Transverse colon (tissue), 4 donors: ENCODE data around the gene CYP21A2. TPM values are rescaled to one million over a fixed set of nuclear protein-coding genes. Genes with fewer than 3 reads are reported as not detected.

Experiments used
- DNase-seq: peaks from one replicate; pipeline ENCODE4 v3.0.0-alpha.2; 2019
- H3K27ac ChIP-seq, 4 donors: fragments of 200-600 bp; sonication (generic); 2 replicates each; pipeline ENCODE4 v1.5.1; 2016 to 2018; ENCODE audit warnings: inconsistent platforms in 4 of 4
- H3K27me3 ChIP-seq: fragments of 200-600 bp; sonication (generic); 2 replicates; pipeline ENCODE4 v1.5.1; 2017; ENCODE audit warnings: inconsistent platforms
- H3K36me3 ChIP-seq, 4 donors: fragments of 200-600 bp; sonication (generic); 2 replicates each; pipeline ENCODE4 v1.5.1; 2017 to 2019; ENCODE audit warnings: inconsistent platforms in 4 of 4
- H3K4me1 ChIP-seq, 4 donors: fragments of 200-600 bp; sonication (generic); 2 replicates each; pipeline ENCODE4 v1.5.1; 2017 to 2020; ENCODE audit warnings: inconsistent platforms in 4 of 4
- H3K4me3 ChIP-seq, 4 donors: fragments of 200-600 bp; sonication (generic); 1 replicate in 1 of 4; 2 replicates in 3 of 4; pipeline versions ENCODE4 v1.5.1 to v1.6.1; 2017 to 2019; ENCODE audit warnings: inconsistent platforms in 4 of 4
- H3K9me3 ChIP-seq, 2 donors: fragments of 200-600 bp; sonication (generic); 2 replicates each; pipeline ENCODE4 v1.5.1; 2017 to 2019; ENCODE audit warnings: inconsistent platforms in 2 of 2
- EP300 ChIP-seq: sonication (generic); formaldehyde crosslinking; IDR thresholded peaks from one replicate; pipeline ENCODE4 v1.6.1; 2017; ENCODE audit warnings: antibody characterized with exemption, low read depth
- POLR2A ChIP-seq: fragments of 450-650 bp; IDR thresholded peaks from one replicate; pipeline ENCODE4 v1.6.1; 2016; ENCODE audit warnings: antibody characterized with exemption, mild to moderate bottlenecking, moderate library complexity
- POLR2AphosphoS5 ChIP-seq, 3 donors: sonication (generic); formaldehyde crosslinking; IDR thresholded peaks; one replicate each; pipeline ENCODE4 v1.6.1; 2016; ENCODE audit warnings: antibody characterized with exemption in 3 of 3
- WGBS, 2 donors: methylation state at CpG; one replicate each; pipeline ENCODE4 v1.1.5; 2018; ENCODE audit warnings: low coverage in 1 of 2; 5-methylcytosine and 5-hydroxymethylcytosine counted together
- in situ Hi-C, 4 donors: fragments of 200-750 bp; cut with MboI; loops; one replicate each; pipeline versions ENCODE4 v1.15.0 to v1.15.1; 2017; ENCODE audit warnings: low sequenced_read_pairs in 3 of 4, low pct_ligation_motif_present in 1 of 4, low pct_unique_long_range_greater_than_20kb in 1 of 4
- intact Hi-C: fragments of 100-400 bp; cut with DNase I; formaldehyde crosslinking; loops from one replicate; pipeline ENCODE4 v1.15.1; 2023; ENCODE audit warnings: low total_unique reads
- total RNA-seq, 4 donors: library from RNA; depleted of rRNA; stranded (reverse); fragments of >200 nt; gene quantifications; one replicate each; pipeline ENCODE4 v1.1.0, GENCODE V29; 2016
- TF ChIP-seq, protein P1 (sequence below), 5 experiments: fragments of 200-600 bp in 3 of 5; fragments of 450-650 bp in 2 of 5; sonication (generic) in 3 of 5; IDR thresholded peaks; 1 replicate in 2 of 5; 2 replicates in 3 of 5; pipeline ENCODE4 v1.5.1; 2016 to 2017; ENCODE audit warnings: antibody characterized with exemption in 5 of 5, inconsistent platforms in 3 of 5, mild to moderate bottlenecking in 2 of 5, moderate library complexity in 1 of 5

CYP21A2 gene
- total RNA-seq, 4 donors from 2014 or later: 0.27 to 0.64 (median 0.40) TPM; not detected in 1

- intact Hi-C loops (no loop called here), in situ Hi-C loops (loop anchor here in 2 of 4 donors (25.0 kb wide), 1 partner anchor 94 kb away; the partner anchor contains the start of genes DXO (in 2 of the 2), NELFE (in 2 of the 2) and SKIC2 (in 2 of the 2))
- H3K9me3 ChIP-seq: no peaks in the 10 kb centered on the region
- H3K27me3 ChIP-seq: no peaks in the 10 kb centered on the region
- H3K36me3 ChIP-seq: no peaks in the 10 kb centered on the region
- no peaks in the 10 kb centered on the region for H3K4me1 ChIP-seq
- TF ChIP-seq, protein P1, sequence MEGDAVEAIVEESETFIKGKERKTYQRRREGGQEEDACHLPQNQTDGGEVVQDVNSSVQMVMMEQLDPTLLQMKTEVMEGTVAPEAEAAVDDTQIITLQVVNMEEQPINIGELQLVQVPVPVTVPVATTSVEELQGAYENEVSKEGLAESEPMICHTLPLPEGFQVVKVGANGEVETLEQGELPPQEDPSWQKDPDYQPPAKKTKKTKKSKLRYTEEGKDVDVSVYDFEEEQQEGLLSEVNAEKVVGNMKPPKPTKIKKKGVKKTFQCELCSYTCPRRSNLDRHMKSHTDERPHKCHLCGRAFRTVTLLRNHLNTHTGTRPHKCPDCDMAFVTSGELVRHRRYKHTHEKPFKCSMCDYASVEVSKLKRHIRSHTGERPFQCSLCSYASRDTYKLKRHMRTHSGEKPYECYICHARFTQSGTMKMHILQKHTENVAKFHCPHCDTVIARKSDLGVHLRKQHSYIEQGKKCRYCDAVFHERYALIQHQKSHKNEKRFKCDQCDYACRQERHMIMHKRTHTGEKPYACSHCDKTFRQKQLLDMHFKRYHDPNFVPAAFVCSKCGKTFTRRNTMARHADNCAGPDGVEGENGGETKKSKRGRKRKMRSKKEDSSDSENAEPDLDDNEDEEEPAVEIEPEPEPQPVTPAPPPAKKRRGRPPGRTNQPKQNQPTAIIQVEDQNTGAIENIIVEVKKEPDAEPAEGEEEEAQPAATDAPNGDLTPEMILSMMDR (IDR thresholded peaks at IDR 0.05): no peak
- TF ChIP-seq EP300: no peak
- TF ChIP-seq POLR2A: no peak
- no peak for TF ChIP-seq POLR2AphosphoS5 (IDR thresholded peaks at IDR 0.05)
- H3K27ac ChIP-seq: no peak overlapping the region
- WGBS, 2 donors: 84% methylated on average over 7 of the region's 7 CpGs; no CpG with 5 or more reads in 1 of the 2 donors
- H3K4me3 ChIP-seq: no peak overlapping the region
- DNase-seq: no peak
These were observed 18.0 kb downstream of the CYP21A2 start for GRCh38 chr6:32056254-32056653.

DNA sequence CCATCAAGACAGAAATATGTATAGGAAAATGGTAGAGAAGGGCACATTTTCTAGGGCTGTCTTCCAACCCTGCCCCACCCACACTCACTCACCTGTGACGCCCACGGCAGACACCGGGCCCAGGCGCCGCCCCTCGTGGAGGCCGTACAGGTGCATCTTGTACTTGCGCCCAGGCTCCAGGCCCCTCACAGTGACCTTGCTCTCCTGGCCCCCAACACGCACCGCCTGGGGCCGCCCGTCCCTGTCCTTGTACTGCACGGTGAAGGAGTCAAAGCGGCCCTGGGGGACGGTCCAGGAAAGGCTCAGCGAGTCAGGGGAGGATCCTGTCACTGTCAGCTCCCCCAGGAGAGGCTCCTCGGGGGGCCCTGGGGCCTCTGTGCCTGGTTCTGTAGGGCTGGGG is 19.8 kb downstream of the CYP21A2 start:
- TF ChIP-seq EP300 (no peak), POLR2A (no peak), POLR2AphosphoS5 (IDR thresholded peaks at IDR 0.05) (no peak)
- TF ChIP-seq, protein P1 (IDR thresholded peaks at IDR 0.05): no peak
- Histone ChIP-seq H3K9me3 (no peaks in the 10 kb centered on the region), H3K27me3 (no peaks in the 10 kb centered on the region), H3K36me3 (no peaks in the 10 kb centered on the region), H3K4me1 (no peaks in the 10 kb centered on the region), H3K27ac (no peak overlapping the region), H3K4me3 (no peak overlapping the region)
- in situ Hi-C loops: loop anchor here in 2 of 4 donors (25.0 kb wide), 1 partner anchor 96 kb away; the partner anchor contains the start of genes DXO (in 2 of the 2), NELFE (in 2 of the 2) and SKIC2 (in 2 of the 2)
- no peak for DNase-seq
- intact Hi-C loops: no loop called here
- 86% methylated on average over 14 of the region's 17 CpGs; no CpG with 5 or more reads in 1 of the 2 donors for WGBS, 2 donors

- H3K27me3 ChIP-seq: no peaks in the 10 kb centered on the region
- 69 to 83% methylated on average over 6 to 11 of the region's 11 CpGs for WGBS, 2 donors
- TF ChIP-seq, protein P1 (IDR thresholded peaks at IDR 0.05): no peak
- intact Hi-C loops: no loop called here
- DNase-seq: no peak
- H3K36me3 ChIP-seq: no peaks in the 10 kb centered on the region
- H3K9me3 ChIP-seq: no peaks in the 10 kb centered on the region
- H3K4me3 ChIP-seq: no peak overlapping the region
- H3K4me1 ChIP-seq: no peaks in the 10 kb centered on the region
- in situ Hi-C loops: loop anchor here in 2 of 4 donors (25.0 kb wide), 1 partner anchor 96 kb away; the partner anchor contains the start of genes DXO (in 2 of the 2), NELFE (in 2 of the 2) and SKIC2 (in 2 of the 2)
- H3K27ac ChIP-seq: no peak overlapping the region
These were observed 20.3 kb downstream of the CYP21A2 start for GRCh38 chr6:32058511-32058963.

- no peaks in the 10 kb centered on the region for H3K4me1 ChIP-seq
- no peaks in the 10 kb centered on the region for H3K27me3 ChIP-seq
- H3K27ac ChIP-seq: no peak overlapping the region
- intact Hi-C loops (no loop called here), in situ Hi-C loops (loop anchor here in 2 of 4 donors (25.0 kb wide), 1 partner anchor 99 kb away; the partner anchor contains the start of genes DXO (in 2 of the 2), NELFE (in 2 of the 2) and SKIC2 (in 2 of the 2))
- H3K36me3 ChIP-seq: no peaks in the 10 kb centered on the region
- no peak for DNase-seq
- 82 to 91% methylated on average over 3 to 28 of the region's 28 CpGs for WGBS, 2 donors
- H3K4me3 ChIP-seq: no peak overlapping the region
- H3K9me3 ChIP-seq: no peaks in the 10 kb centered on the region
- no peak for TF ChIP-seq POLR2AphosphoS5 (IDR thresholded peaks at IDR 0.05)
- no peak for TF ChIP-seq EP300
- TF ChIP-seq POLR2A: no peak
- TF ChIP-seq, protein P1 (IDR thresholded peaks at IDR 0.05): no peak
These were observed 22.9 kb downstream of the CYP21A2 start for GRCh38 chr6:32060966-32061655.
